Measurements from ENCODE around the gene KCNJ6.
"Not testable (repeated sequence)": the region's sequence is repeated elsewhere in the genome, so short reads cannot be mapped to it uniquely, and the experiment has no call there.

Gene KCNJ6

DNA sequence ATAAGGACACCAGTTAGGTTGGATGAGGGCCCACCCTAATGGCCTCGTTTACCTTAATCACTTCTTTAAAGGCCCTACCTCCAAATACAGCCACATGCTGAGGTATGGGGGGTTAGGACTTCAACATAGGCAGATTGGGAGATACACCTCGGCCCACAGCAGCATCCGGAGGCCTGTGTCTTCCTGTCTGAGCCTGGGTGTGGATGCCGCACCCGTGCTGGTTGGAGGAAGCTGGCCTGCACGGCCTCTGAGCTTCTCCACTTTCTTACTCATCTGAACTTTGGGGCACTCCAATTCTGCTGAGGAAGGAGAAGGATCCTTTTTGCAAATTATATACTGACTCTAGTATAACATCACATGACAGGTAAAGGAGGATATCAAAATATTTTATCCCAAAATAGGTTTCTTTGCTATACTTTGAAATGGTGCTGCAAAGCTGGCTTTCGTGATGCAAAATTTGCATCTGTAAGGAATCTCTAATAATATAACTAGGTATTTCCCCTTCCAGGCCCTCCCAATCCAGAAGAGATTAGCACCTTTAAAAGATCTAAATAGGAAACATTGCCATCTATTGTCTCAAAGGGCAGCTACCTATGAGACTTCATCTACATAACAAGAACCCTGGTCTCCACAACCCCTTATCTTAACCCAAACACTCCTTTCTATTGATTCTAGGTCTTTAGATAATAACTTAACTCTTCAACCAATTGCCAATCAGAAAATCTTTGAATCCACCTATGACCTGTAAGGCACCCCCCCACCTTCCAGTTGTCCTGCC lies 247.6 kb downstream of the KCNJ6 start:
- TF ChIP-seq, protein P1, sequence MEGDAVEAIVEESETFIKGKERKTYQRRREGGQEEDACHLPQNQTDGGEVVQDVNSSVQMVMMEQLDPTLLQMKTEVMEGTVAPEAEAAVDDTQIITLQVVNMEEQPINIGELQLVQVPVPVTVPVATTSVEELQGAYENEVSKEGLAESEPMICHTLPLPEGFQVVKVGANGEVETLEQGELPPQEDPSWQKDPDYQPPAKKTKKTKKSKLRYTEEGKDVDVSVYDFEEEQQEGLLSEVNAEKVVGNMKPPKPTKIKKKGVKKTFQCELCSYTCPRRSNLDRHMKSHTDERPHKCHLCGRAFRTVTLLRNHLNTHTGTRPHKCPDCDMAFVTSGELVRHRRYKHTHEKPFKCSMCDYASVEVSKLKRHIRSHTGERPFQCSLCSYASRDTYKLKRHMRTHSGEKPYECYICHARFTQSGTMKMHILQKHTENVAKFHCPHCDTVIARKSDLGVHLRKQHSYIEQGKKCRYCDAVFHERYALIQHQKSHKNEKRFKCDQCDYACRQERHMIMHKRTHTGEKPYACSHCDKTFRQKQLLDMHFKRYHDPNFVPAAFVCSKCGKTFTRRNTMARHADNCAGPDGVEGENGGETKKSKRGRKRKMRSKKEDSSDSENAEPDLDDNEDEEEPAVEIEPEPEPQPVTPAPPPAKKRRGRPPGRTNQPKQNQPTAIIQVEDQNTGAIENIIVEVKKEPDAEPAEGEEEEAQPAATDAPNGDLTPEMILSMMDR (IDR thresholded peaks at IDR 0.05; ENCODE audit: low read depth, low read length, missing control alignments), result no peak
- H3K4me3 ChIP-seq (ENCODE audit: low read depth, low read length), result no peak overlapping the region
- no peak for DNase-seq (ENCODE audit: low read depth)

DNA sequence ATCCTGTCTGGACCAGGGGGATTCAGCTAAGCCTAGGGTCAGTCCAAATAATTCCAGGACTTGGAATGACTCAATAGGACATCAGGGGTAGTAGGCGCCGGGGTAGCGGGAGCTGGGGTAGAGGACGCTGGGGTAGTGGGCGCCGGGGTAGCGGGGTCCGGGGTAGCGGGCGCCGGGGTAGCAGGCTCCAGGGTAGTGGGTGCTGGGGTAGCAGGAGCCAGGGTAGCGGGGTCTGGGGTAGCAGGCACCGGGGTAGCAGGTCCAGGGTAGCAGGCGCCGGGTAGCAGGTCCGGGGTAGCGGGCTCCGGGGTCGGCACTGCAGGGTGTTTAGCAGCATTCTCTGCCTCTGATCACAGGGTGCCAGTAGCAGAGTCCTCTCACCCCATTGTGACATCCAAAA lies 248.9 kb downstream of the KCNJ6 start:
- no peak overlapping the region for H3K4me3 ChIP-seq (ENCODE audit: low read depth, low read length)
- no peak for DNase-seq (ENCODE audit: low read depth)
- TF ChIP-seq, protein P1 (IDR thresholded peaks at IDR 0.05; ENCODE audit: low read depth, low read length, missing control alignments), result no peak

DNA sequence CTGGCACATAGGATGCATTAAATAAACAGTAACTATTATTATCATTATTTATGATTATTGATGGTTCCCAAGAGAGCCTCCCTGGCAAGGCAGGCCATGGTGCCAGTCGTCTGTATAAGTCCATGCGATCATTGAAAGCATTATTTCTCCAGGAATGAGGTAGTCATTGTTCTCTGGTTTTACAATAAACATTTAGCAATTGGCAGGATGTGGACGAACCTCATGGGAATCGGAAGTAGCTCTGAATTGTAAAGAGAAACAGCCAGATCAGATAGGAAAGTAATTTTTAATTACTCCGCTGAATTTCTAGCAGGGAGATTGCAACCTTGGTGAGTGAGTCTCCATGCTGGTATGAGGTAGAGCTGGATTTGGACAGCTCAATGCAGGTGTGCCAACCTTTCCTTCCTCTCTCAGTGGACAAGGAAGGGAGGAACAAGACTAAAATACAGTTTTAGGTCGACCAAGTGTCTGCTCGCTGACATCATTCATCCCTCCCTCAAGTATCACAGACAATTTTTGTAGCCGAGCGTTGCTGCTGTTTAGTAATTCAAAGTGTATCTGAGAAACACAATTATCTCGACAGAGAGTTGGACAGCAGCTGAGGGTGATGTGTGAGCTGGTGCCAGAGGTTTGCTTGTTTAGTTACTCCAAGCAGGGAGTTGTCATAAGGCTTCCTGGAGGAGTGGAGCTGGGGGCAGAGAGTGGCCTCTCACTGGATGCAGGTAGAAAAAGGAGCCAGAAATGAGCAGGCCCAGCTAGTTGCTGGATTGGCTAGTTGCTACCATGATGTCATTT lies 250.8 kb downstream of the KCNJ6 start:
- no peak for DNase-seq (ENCODE audit: low read depth)
- no peak overlapping the region for H3K4me3 ChIP-seq (ENCODE audit: low read depth, low read length)
- TF ChIP-seq, protein P1 (IDR thresholded peaks at IDR 0.05; ENCODE audit: low read depth, low read length, missing control alignments), result no peak

DNA sequence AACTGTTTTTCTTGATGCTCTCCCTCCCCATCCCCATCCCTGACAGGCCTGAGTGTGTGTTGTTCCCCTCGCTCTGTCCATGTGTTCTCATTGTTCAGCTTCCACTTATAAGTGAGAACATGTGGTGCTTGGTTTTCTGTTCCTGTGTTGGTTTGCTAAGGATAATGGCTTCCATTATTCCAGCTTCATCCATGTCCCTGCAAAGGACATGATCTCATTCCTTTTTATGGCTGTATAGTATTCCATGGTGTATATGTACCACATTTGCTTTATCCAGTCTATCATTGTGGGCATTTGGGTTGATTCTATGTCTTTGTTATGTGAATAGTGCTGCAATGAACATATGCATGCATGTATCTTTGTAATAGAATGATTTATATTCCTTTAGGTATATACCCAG lies 254.0 kb downstream of the KCNJ6 start:
- DNase-seq (ENCODE audit: low read depth); H3K4me3 ChIP-seq (ENCODE audit: low read depth, low read length): not testable (repeated sequence)

DNA sequence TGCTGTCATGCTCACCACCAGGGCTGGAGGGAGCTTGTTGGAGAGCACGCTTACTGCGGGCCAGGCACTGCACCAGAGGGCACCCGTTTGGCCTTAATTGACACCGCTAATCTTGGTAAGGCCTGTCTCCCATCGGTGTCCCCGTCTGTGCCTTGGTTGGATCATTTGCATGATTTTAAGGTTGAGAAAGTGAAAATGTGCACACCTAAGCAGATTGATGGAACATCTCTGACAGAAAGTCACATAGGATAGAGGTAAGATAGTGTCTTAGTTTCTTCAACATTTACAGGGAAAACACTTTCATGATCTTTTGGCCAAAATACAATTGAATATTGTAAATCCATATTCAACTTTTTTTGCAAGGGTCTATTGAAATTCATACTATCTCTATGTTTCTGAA lies 255.5 kb downstream of the KCNJ6 start:
- TF ChIP-seq, protein P1 (IDR thresholded peaks at IDR 0.05; ENCODE audit: low read depth, low read length, missing control alignments), result no peak
- H3K4me3 ChIP-seq (ENCODE audit: low read depth, low read length), result no peak overlapping the region
- DNase-seq (ENCODE audit: low read depth), result no peak

DNA sequence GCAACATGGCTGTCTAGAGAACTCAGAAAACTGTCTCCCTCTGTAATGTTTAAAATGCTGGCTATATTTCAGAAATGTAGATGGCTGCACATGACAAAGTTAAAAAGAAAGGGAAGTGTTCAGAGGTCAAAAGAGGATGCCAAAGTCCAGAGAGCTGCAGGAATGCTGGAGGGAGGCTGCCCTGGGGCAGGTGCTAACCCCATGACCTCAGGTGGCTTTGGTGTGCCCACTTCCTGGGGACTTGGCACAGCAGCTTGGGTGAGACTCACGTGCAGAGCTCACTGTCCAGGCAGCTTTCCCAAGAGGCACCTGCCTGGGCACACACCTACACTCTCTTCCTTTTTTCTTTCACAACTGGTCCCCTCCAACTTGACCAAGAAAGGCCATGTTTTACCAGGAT lies 256.4 kb downstream of the KCNJ6 start:
- TF ChIP-seq, protein P1 (IDR thresholded peaks at IDR 0.05; ENCODE audit: low read depth, low read length, missing control alignments), result no peak
- DNase-seq (ENCODE audit: low read depth), result no peak
- no peak overlapping the region for H3K4me3 ChIP-seq (ENCODE audit: low read depth, low read length)

DNA sequence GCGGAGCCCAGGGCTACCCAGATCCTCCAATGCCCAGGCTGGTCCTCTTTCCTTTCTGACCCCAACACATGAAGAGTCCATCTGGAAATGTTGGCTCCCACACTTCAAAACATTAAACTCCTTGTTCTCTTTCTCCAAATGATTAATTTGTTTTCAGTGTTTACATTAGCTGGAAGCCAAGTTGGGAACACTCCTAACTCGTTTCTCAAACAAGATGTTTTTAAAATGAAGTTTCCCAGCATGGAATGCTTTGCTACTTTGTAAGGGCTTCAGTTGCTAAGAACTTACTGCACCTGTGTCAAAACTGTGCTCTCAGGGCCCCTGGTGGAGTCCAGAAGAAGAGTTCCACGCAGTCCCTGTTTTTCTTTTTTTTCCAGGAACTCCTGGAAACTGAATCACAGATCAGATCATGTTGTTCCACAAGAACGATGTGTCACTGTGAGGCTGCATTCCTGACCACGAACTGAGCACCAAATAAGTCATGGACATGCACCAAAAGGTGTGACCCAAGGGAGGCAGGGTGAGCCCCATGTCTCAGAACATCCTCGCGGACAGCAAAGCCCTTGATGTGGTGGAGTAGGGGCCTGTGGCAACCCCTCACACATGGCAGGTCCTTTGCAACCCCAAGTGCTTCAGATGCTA lies 257.3 kb downstream of the KCNJ6 start:
- no peak for DNase-seq (ENCODE audit: low read depth)
- TF ChIP-seq, protein P1 (IDR thresholded peaks at IDR 0.05; ENCODE audit: low read depth, low read length, missing control alignments), result no peak
- H3K4me3 ChIP-seq (ENCODE audit: low read depth, low read length), result no peak overlapping the region

All from GM12864 (cell line).